Measurements from ENCODE around the gene GALNS. TPM values are rescaled to one million over a fixed set of nuclear protein-coding genes. Genes with fewer than 3 reads are reported as not detected.

Gene GALNS
- total RNA-seq, 1 experiment from 2014 or later = 29.5 TPM

DNA sequence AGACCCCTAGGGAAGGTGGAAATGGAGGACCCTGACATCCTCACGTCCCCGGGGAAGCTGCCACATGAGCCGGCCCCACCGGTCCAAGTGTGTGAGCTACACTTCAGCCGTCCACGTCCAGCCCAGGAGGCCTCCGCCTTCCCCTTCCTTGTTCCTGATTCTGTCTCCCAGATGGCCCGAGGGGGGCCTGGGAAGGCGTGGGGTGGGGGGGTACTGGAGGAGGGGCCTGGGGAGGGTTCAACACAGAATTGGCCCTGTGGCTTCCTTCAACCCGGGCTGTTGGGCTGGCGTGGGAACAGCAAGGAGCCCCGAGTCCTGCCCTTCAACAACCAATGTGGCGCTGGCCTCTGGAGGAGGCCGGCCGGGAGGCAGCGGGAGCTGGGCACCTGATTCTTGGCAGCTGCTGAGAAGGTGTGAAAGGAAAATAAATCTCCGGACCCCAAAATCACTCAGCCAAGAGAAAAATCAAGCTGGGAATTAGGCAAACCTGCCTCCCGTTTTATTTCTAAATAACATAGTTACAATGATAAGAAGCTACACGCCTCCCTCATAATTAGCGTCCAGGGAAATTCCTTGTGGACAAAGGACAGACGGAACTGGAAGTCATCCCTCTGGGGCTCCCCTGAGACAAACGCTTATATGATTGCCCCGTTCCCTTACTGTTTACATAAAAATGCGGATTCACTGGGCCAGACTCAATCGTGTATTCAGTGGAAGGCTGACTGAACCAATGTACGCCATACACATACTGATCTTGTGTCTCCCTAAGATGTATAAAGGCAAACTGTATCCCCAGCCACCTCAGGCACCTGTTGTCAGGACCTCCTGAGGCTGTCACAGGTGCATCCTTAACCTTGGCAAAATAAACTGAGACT lies 43.2 kb downstream of the GALNS start:
- Mint-ChIP-seq H3K4me1 (peaks cover 14% of the 10 kb centered on the region), H3K27ac (0 out of 2 replicates have a peak overlapping the region, but pooled peaks have one; percentile 15), H3K27me3 (ENCODE audit: low read depth) (no peaks in the 10 kb centered on the region), H3K36me3 (peaks cover 15% of the 10 kb centered on the region), H3K4me3 (no peak overlapping the region; the same call in 1 of the 2 replicates), H3K9me3 (no peaks in the 10 kb centered on the region)
- DNase-seq (ENCODE audit: low spot score) = no peak
- TF ChIP-seq FOXJ3 (CRISPR knock-in tag; IDR thresholded peaks at IDR 0.05; ENCODE audit: borderline replicate concordance) (no peak), TEAD4 (CRISPR knock-in tag; IDR thresholded peaks at IDR 0.05) (no peak), USF2 (CRISPR knock-in tag; IDR thresholded peaks at IDR 0.05) (no peak), IRF2 (CRISPR knock-in tag; IDR thresholded peaks at IDR 0.05; ENCODE audit: borderline replicate concordance, low read depth) (no peak), ZNF121 (CRISPR knock-in tag; IDR thresholded peaks at IDR 0.05) (no peak), TP53 (CRISPR knock-in tag; IDR thresholded peaks at IDR 0.05) (no peak), SP1 (CRISPR knock-in tag; conservative IDR thresholded peaks at IDR 0.05) (no peak), ZNF219 (CRISPR knock-in tag; IDR thresholded peaks at IDR 0.05; ENCODE audit: borderline replicate concordance) (no peak), ZNF263 (CRISPR knock-in tag; IDR thresholded peaks at IDR 0.05; ENCODE audit: low read depth) (no peak), E2F1 (CRISPR knock-in tag; IDR thresholded peaks at IDR 0.05) (no peak), NR2C2 (CRISPR knock-in tag; IDR thresholded peaks at IDR 0.05) (no peak), ZMAT4 (CRISPR knock-in tag; IDR thresholded peaks at IDR 0.05) (no peak), OVOL2 (CRISPR knock-in tag; IDR thresholded peaks at IDR 0.05; ENCODE audit: borderline replicate concordance) (no peak)
- TF ChIP-seq, protein P1, sequence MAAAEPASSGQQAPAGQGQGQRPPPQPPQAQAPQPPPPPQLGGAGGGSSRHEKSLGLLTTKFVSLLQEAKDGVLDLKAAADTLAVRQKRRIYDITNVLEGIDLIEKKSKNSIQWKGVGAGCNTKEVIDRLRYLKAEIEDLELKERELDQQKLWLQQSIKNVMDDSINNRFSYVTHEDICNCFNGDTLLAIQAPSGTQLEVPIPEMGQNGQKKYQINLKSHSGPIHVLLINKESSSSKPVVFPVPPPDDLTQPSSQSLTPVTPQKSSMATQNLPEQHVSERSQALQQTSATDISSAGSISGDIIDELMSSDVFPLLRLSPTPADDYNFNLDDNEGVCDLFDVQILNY (CRISPR knock-in tag; IDR thresholded peaks at IDR 0.05) = no peak
- TF ChIP-seq, protein P2, sequence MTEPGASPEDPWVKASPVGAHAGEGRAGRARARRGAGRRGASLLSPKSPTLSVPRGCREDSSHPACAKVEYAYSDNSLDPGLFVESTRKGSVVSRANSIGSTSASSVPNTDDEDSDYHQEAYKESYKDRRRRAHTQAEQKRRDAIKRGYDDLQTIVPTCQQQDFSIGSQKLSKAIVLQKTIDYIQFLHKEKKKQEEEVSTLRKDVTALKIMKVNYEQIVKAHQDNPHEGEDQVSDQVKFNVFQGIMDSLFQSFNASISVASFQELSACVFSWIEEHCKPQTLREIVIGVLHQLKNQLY (CRISPR knock-in tag; IDR thresholded peaks at IDR 0.05) = no peak
- TF ChIP-seq, protein P3, sequence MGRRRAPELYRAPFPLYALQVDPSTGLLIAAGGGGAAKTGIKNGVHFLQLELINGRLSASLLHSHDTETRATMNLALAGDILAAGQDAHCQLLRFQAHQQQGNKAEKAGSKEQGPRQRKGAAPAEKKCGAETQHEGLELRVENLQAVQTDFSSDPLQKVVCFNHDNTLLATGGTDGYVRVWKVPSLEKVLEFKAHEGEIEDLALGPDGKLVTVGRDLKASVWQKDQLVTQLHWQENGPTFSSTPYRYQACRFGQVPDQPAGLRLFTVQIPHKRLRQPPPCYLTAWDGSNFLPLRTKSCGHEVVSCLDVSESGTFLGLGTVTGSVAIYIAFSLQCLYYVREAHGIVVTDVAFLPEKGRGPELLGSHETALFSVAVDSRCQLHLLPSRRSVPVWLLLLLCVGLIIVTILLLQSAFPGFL (CRISPR knock-in tag; IDR thresholded peaks at IDR 0.05; ENCODE audit: borderline replicate concordance) = no peak
- ATAC-seq = no peak
- ChIA-PET POLR2A (interaction anchor here (1.4 to 1.5 kb wide), 2 partner anchors 44 to 110 kb away, joined by 3 to 5 read pairs; partner anchors contain the start of gene TRAPPC2L), CTCF (interaction anchor here (0.7 to 5.1 kb wide), 21 partner anchors 12 to 388 kb away, joined by 3 to 47 read pairs (median 4); partner anchors contain the start of genes CDH15, GALNS and TRAPPC2L)

DNA sequence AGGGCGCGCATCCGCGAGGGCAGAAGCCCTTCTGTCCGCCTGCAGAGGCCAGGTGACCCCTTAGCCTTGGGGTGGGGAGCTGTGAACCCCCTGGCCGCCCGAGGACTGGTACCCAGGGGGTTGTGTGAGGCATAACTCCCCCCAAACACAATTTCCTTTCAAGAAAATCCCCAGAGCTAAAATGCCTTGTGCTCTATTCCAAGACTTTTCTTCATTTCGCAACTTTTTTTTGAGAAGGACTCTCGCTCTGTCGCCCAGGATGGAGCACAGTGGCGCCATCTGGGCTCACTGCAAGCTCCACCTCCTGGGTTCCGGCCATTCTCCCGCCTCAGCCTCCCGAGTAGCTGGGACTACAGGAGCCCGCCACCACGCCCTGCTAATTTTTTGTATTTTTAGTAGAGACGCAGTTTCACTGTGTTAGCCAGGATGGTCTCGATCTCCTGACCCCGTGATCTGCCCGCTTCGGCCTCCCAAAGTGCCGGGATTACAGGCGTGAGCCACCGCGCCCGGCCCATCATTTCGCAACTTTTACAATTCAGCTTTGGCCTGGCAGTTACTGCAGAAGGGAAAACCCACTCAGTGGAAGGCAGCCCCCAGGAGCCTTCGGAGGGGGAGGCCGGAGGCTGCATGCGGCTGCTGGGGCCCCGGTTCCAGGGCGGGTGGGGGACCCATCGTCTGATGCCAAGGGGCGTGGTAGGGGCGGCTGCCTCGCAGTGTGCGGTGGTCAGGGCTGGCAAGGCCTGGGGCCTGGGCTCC lies 44.1 kb downstream of the GALNS start:
- CTCF ChIA-PET = interaction anchor here (0.6 to 5.1 kb wide), 29 partner anchors 12 to 428 kb away, joined by 3 to 47 read pairs (median 4); partner anchors contain the start of genes CDH15, GALNS and TRAPPC2L
- Mint-ChIP-seq H3K27me3 (ENCODE audit: low read depth) (no peaks in the 10 kb centered on the region), H3K9me3 (no peaks in the 10 kb centered on the region), H3K4me3 (peak overlapping the region; percentile 72), H3K36me3 (peaks cover 23% of the 10 kb centered on the region), H3K27ac (peak overlapping the region; percentile 91), H3K4me1 (peaks cover 14% of the 10 kb centered on the region)
- DNase-seq (ENCODE audit: low spot score) = peak; percentile 59
- POLR2A ChIA-PET = interaction anchor here (0.5 to 1.8 kb wide), 4 partner anchors 9 to 111 kb away, joined by 3 to 6 read pairs (median 4); partner anchors contain the start of genes CDT1 and TRAPPC2L
- peak; percentile 1 for ATAC-seq
- TF ChIP-seq ESRRA (CRISPR knock-in tag; IDR thresholded peaks at IDR 0.05; ENCODE audit: borderline replicate concordance) (0 out of 2 replicates have a peak, but pooled peaks have one; percentile 22), ZBTB43 (CRISPR knock-in tag; IDR thresholded peaks at IDR 0.05) (0 out of 2 replicates have a peak, but pooled peaks have one; percentile 50), NFATC4 (CRISPR knock-in tag; IDR thresholded peaks at IDR 0.05) (no peak), CBFB (CRISPR knock-in tag; IDR thresholded peaks at IDR 0.05; ENCODE audit: low read depth) (no peak), ZMAT4 (CRISPR knock-in tag; IDR thresholded peaks at IDR 0.05) (no peak)
- TF ChIP-seq, protein P4, sequence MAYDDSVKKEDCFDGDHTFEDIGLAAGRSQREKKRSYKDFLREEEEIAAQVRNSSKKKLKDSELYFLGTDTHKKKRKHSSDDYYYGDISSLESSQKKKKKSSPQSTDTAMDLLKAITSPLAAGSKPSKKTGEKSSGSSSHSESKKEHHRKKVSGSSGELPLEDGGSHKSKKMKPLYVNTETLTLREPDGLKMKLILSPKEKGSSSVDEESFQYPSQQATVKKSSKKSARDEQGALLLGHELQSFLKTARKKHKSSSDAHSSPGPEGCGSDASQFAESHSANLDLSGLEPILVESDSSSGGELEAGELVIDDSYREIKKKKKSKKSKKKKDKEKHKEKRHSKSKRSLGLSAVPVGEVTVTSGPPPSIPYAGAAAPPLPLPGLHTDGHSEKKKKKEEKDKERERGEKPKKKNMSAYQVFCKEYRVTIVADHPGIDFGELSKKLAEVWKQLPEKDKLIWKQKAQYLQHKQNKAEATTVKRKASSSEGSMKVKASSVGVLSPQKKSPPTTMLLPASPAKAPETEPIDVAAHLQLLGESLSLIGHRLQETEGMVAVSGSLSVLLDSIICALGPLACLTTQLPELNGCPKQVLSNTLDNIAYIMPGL (CRISPR knock-in tag; IDR thresholded peaks at IDR 0.05) = no peak
